DOHH2 (cell line): ENCODE data around the gene FSTL4.

Experiments
- H3F3A ChIP-seq: fragments of 200-600 bp; sonication (generic), shearing (Covaris generic); 2 replicates; pipeline ENCODE4 v1.6.0; 2016; ENCODE audit warnings: antibody characterized with exemption, mild to moderate bottlenecking; ENCODE audit not compliant: control insufficient read depth, insufficient read depth
- H3K27ac ChIP-seq: fragments of 200-600 bp; sonication (generic); 2 replicates; pipeline ENCODE4 v1.5.1; 2014; ENCODE audit warnings: low read depth, mild to moderate bottlenecking, low read length, moderate library complexity
- H3K27me3 ChIP-seq: fragments of 200-600 bp; sonication (generic); 2 replicates; pipeline ENCODE4 v1.6.1; 2014; ENCODE audit warnings: mild to moderate bottlenecking, low read length, mixed read lengths; ENCODE audit not compliant: control insufficient read depth
- H3K36me3 ChIP-seq: fragments of 200-600 bp; sonication (generic); 2 replicates; pipeline ENCODE4 v1.6.1; 2014; ENCODE audit warnings: mild to moderate bottlenecking, low read length, moderate library complexity, mixed read lengths; ENCODE audit not compliant: control insufficient read depth
- H3K4me1 ChIP-seq: fragments of 200-600 bp; sonication (generic); 2 replicates; pipeline ENCODE4 v1.6.1; 2014; ENCODE audit warnings: mild to moderate bottlenecking, low read length, mixed read lengths; ENCODE audit not compliant: control insufficient read depth
- H3K4me2 ChIP-seq: fragments of 200-600 bp; sonication (generic); 2 replicates; pipeline ENCODE4 v1.6.0; 2014; ENCODE audit warnings: mild to moderate bottlenecking, low read length, moderate library complexity
- H3K4me3 ChIP-seq: fragments of 200-600 bp; sonication (generic); 2 replicates; pipeline ENCODE4 v1.5.1; 2014; ENCODE audit warnings: mild to moderate bottlenecking, low read length, mixed read lengths
- H3K79me2 ChIP-seq: fragments of 200-600 bp; sonication (generic); 2 replicates; pipeline ENCODE4 v1.6.1; 2014; ENCODE audit warnings: mild to moderate bottlenecking, low read length, mixed read lengths; ENCODE audit not compliant: control insufficient read depth
- H3K9me2 ChIP-seq: fragments of 200-600 bp; sonication (generic); replicated peaks from 2 replicates; pipeline ENCODE4 v1.6.1; 2014; ENCODE audit warnings: mild to moderate bottlenecking, low read length, mixed read lengths; ENCODE audit not compliant: control insufficient read depth
- H3K9me3 ChIP-seq: fragments of 200-600 bp; sonication (generic); 2 replicates; pipeline ENCODE4 v1.6.1; 2014; ENCODE audit warnings: antibody characterized with exemption, low read length, mixed read lengths; ENCODE audit not compliant: control insufficient read depth, insufficient read depth
- H4K20me1 ChIP-seq: fragments of 200-600 bp; sonication (generic); 2 replicates; pipeline ENCODE4 v1.6.0; 2014; ENCODE audit warnings: low read depth, mild to moderate bottlenecking, antibody characterized with exemption, low read length, moderate library complexity; ENCODE audit not compliant: control insufficient read depth, insufficient read depth
- EZH2phosphoT487 ChIP-seq: fragments of 200-600 bp; sonication (generic); IDR thresholded peaks from 2 replicates; pipeline ENCODE4 v1.6.1; 2017; ENCODE audit warnings: borderline replicate concordance, mild to moderate bottlenecking, antibody characterized with exemption, low read length, moderate library complexity, mixed read lengths
- TF ChIP-seq, protein P1 (sequence below): fragments of 200-600 bp; sonication (generic); IDR thresholded peaks from one replicate; pipeline ENCODE4 v1.5.1; 2014; ENCODE audit warnings: antibody characterized with exemption, mild to moderate bottlenecking, low read depth, low read length; ENCODE audit not compliant: poor library complexity, severe bottlenecking

The FSTL4 gene

GRCh38 chr5:133363807-133364587 is 248.3 kb downstream of the FSTL4 start:
- Histone ChIP-seq H4K20me1 (no peaks in the 10 kb centered on the region), H3K27ac (no peak overlapping the region), H3K4me2 (no peak overlapping the region), H3K36me3 (no peaks in the 10 kb centered on the region), H3K79me2 (no peaks in the 10 kb centered on the region), H3F3A (no peaks in the 10 kb centered on the region), H3K4me3 (no peak overlapping the region), H3K9me2 (no peaks in the 10 kb centered on the region), H3K4me1 (no peaks in the 10 kb centered on the region), H3K9me3 (no peaks in the 10 kb centered on the region), H3K27me3 (peaks cover 24% of the 10 kb centered on the region)
- no peak for TF ChIP-seq EZH2phosphoT487
- TF ChIP-seq, protein P1, sequence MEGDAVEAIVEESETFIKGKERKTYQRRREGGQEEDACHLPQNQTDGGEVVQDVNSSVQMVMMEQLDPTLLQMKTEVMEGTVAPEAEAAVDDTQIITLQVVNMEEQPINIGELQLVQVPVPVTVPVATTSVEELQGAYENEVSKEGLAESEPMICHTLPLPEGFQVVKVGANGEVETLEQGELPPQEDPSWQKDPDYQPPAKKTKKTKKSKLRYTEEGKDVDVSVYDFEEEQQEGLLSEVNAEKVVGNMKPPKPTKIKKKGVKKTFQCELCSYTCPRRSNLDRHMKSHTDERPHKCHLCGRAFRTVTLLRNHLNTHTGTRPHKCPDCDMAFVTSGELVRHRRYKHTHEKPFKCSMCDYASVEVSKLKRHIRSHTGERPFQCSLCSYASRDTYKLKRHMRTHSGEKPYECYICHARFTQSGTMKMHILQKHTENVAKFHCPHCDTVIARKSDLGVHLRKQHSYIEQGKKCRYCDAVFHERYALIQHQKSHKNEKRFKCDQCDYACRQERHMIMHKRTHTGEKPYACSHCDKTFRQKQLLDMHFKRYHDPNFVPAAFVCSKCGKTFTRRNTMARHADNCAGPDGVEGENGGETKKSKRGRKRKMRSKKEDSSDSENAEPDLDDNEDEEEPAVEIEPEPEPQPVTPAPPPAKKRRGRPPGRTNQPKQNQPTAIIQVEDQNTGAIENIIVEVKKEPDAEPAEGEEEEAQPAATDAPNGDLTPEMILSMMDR, result no peak

GRCh38 chr5:133362438-133362837 is 249.9 kb downstream of the FSTL4 start:
- no peaks in the 10 kb centered on the region for H3K36me3 ChIP-seq
- H3K79me2 ChIP-seq, result no peaks in the 10 kb centered on the region
- peaks cover 17% of the 10 kb centered on the region for H3K27me3 ChIP-seq
- no peaks in the 10 kb centered on the region for H3F3A ChIP-seq
- H3K4me1 ChIP-seq, result no peaks in the 10 kb centered on the region
- no peak overlapping the region for H3K27ac ChIP-seq
- no peaks in the 10 kb centered on the region for H3K9me3 ChIP-seq
- H3K4me3 ChIP-seq, result no peak overlapping the region
- no peak overlapping the region for H3K4me2 ChIP-seq
- H4K20me1 ChIP-seq, result no peaks in the 10 kb centered on the region
- no peak for TF ChIP-seq EZH2phosphoT487
- TF ChIP-seq, protein P1, result no peak
- H3K9me2 ChIP-seq, result no peaks in the 10 kb centered on the region

DNA sequence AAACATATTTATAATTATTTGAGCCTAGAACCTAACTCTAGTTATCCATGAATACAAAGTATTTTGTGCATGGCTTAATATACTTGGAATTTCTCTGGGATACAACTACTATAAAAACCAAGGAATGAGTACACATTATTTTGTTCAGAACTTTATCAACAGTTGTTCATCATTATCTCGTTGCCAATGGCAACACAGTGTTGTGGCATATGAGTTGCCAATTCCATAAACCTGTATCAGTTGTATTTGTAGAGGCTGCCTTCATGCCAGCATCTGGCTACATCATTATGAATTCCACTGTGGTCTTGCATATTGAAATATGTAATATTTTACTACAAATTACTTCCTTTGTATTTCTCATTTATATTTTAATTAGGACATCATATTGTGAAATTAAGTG is 250.4 kb downstream of the FSTL4 start:
- no peak overlapping the region for H3K4me2 ChIP-seq
- no peak overlapping the region for H3K27ac ChIP-seq

More for the DNA sequence above, 250.4 kb downstream of the FSTL4 start:
- Histone ChIP-seq H3K36me3 (no peaks in the 10 kb centered on the region), H3K4me3 (no peak overlapping the region), H3F3A (no peaks in the 10 kb centered on the region), H3K27me3 (peaks cover 16% of the 10 kb centered on the region), H3K9me2 (no peaks in the 10 kb centered on the region), H3K4me1 (no peaks in the 10 kb centered on the region), H3K9me3 (no peaks in the 10 kb centered on the region), H3K79me2 (no peaks in the 10 kb centered on the region), H4K20me1 (no peaks in the 10 kb centered on the region)
- TF ChIP-seq, protein P1, result no peak
- no peak for TF ChIP-seq EZH2phosphoT487
